ENCODE measurements around the gene KANSL3.
A peak's percentile ranks its signal among the peaks of the same experiment; 100 is the strongest.

KANSL3 gene

GRCh38 chr2:96637385-96638143 lies 548 bp downstream of the KANSL3 start:
- peaks cover 1% of the 10 kb centered on the region for H3K27me3 Mint-ChIP-seq
- peak; percentile 84 for ATAC-seq (ENCODE audit: low read depth)
- peak overlapping the region; percentile 93 for H3K27ac Mint-ChIP-seq
- H3K4me3 Mint-ChIP-seq = peak overlapping the region; percentile 85
- peaks cover 7% of the 10 kb centered on the region for H3K36me3 Mint-ChIP-seq
- peak; percentile 74 to 80 for DNase-seq (ENCODE audit: low spot score in 2 of 2)
- peaks cover 20% of the 10 kb centered on the region for H3K4me1 Mint-ChIP-seq
- no peaks in the 10 kb centered on the region for H3K9me3 Mint-ChIP-seq

GRCh38 chr2:96636551-96637171 lies 1.5 kb downstream of the KANSL3 start:
- DNase-seq (ENCODE audit: low spot score in 2 of 2) = no peak
- H3K36me3 Mint-ChIP-seq = peaks cover 9% of the 10 kb centered on the region
- no peak for ATAC-seq (ENCODE audit: low read depth)

GRCh38 chr2:96633641-96634040 lies 4.5 kb downstream of the KANSL3 start:
- H3K27me3 Mint-ChIP-seq = no peaks in the 10 kb centered on the region
- no peaks in the 10 kb centered on the region for H3K9me3 Mint-ChIP-seq
- peaks cover 12% of the 10 kb centered on the region for H3K36me3 Mint-ChIP-seq
- H3K4me1 Mint-ChIP-seq = peaks cover 20% of the 10 kb centered on the region
- DNase-seq (ENCODE audit: low spot score in 2 of 2) (no peak), ATAC-seq (ENCODE audit: low read depth) (no peak)
- no peak overlapping the region for H3K4me3 Mint-ChIP-seq
- H3K27ac Mint-ChIP-seq = no peak overlapping the region

More at GRCh38 chr2:96636551-96637171, 1.5 kb downstream of the KANSL3 start:
- no peaks in the 10 kb centered on the region for H3K9me3 Mint-ChIP-seq
- peak overlapping the region; percentile 93 for H3K27ac Mint-ChIP-seq
- peaks cover 20% of the 10 kb centered on the region for H3K4me1 Mint-ChIP-seq
- H3K4me3 Mint-ChIP-seq = peak overlapping the region; percentile 85
- H3K27me3 Mint-ChIP-seq = peaks cover 1% of the 10 kb centered on the region

GRCh38 chr2:96631804-96632435 lies 6.2 kb downstream of the KANSL3 start:
- no peak for DNase-seq (ENCODE audit: low spot score in 2 of 2)
- H3K36me3 Mint-ChIP-seq = peaks cover 16% of the 10 kb centered on the region
- ATAC-seq (ENCODE audit: low read depth) = no peak
- H3K4me1 Mint-ChIP-seq = peaks cover 18% of the 10 kb centered on the region
- H3K4me3 Mint-ChIP-seq = no peak overlapping the region
- no peak overlapping the region for H3K27ac Mint-ChIP-seq
- H3K27me3 Mint-ChIP-seq = no peaks in the 10 kb centered on the region
- no peaks in the 10 kb centered on the region for H3K9me3 Mint-ChIP-seq

- H3K4me1 Mint-ChIP-seq = peaks cover 4% of the 10 kb centered on the region
- no peak overlapping the region for H3K4me3 Mint-ChIP-seq
- H3K9me3 Mint-ChIP-seq = no peaks in the 10 kb centered on the region
- no peaks in the 10 kb centered on the region for H3K27me3 Mint-ChIP-seq
- H3K36me3 Mint-ChIP-seq = peaks cover 12% of the 10 kb centered on the region
- no peak overlapping the region for H3K27ac Mint-ChIP-seq
- DNase-seq (ENCODE audit: low spot score in 2 of 2) = no peak
- ATAC-seq (ENCODE audit: low read depth) = no peak
Measured at GRCh38 chr2:96626553-96626942, 11.6 kb downstream of the KANSL3 start.

- Mint-ChIP-seq H3K27ac (no peak overlapping the region), H3K9me3 (no peaks in the 10 kb centered on the region), H3K4me3 (no peak overlapping the region), H3K27me3 (no peaks in the 10 kb centered on the region), H3K36me3 (peaks cover 13% of the 10 kb centered on the region), H3K4me1 (peaks cover 4% of the 10 kb centered on the region)
- ATAC-seq (ENCODE audit: low read depth) = no peak
- DNase-seq (ENCODE audit: low spot score in 2 of 2) = no peak
Measured at GRCh38 chr2:96625571-96626552, 12.2 kb downstream of the KANSL3 start.

- Mint-ChIP-seq H3K27me3 (no peaks in the 10 kb centered on the region), H3K36me3 (peaks cover 19% of the 10 kb centered on the region), H3K4me3 (no peak overlapping the region), H3K4me1 (peaks cover 8% of the 10 kb centered on the region), H3K27ac (no peak overlapping the region), H3K9me3 (no peaks in the 10 kb centered on the region)
- no peak for DNase-seq (ENCODE audit: low spot score in 2 of 2)
- ATAC-seq (ENCODE audit: low read depth) = no peak
Measured at GRCh38 chr2:96623116-96623515, 15.0 kb downstream of the KANSL3 start.

- H3K27ac Mint-ChIP-seq = no peak overlapping the region
- peaks cover 18% of the 10 kb centered on the region for H3K36me3 Mint-ChIP-seq
- DNase-seq (ENCODE audit: low spot score in 2 of 2) (no peak), ATAC-seq (ENCODE audit: low read depth) (no peak)
- H3K4me1 Mint-ChIP-seq = peaks cover 8% of the 10 kb centered on the region
- no peaks in the 10 kb centered on the region for H3K9me3 Mint-ChIP-seq
- no peak overlapping the region for H3K4me3 Mint-ChIP-seq
- no peaks in the 10 kb centered on the region for H3K27me3 Mint-ChIP-seq
Measured at GRCh38 chr2:96622544-96622943, 15.6 kb downstream of the KANSL3 start.

- Mint-ChIP-seq H3K9me3 (no peaks in the 10 kb centered on the region), H3K4me3 (no peak overlapping the region), H3K36me3 (peaks cover 25% of the 10 kb centered on the region), H3K27me3 (no peaks in the 10 kb centered on the region), H3K4me1 (peaks cover 8% of the 10 kb centered on the region), H3K27ac (no peak overlapping the region)
- ATAC-seq (ENCODE audit: low read depth) (no peak), DNase-seq (ENCODE audit: low spot score in 2 of 2) (no peak)
Measured at GRCh38 chr2:96618596-96619283, 19.4 kb downstream of the KANSL3 start.

- Mint-ChIP-seq H3K4me3 (no peak overlapping the region), H3K36me3 (peaks cover 26% of the 10 kb centered on the region), H3K9me3 (no peaks in the 10 kb centered on the region), H3K4me1 (peaks cover 4% of the 10 kb centered on the region), H3K27me3 (no peaks in the 10 kb centered on the region), H3K27ac (no peak overlapping the region)
- no peak for DNase-seq (ENCODE audit: low spot score in 2 of 2)
- no peak for ATAC-seq (ENCODE audit: low read depth)
Measured at GRCh38 chr2:96617012-96617411, 21.1 kb downstream of the KANSL3 start.

GRCh38 chr2:96616535-96616934 lies 21.6 kb downstream of the KANSL3 start:
- H3K4me3 Mint-ChIP-seq = no peak overlapping the region
- ATAC-seq (ENCODE audit: low read depth) (no peak), DNase-seq (ENCODE audit: low spot score in 2 of 2) (no peak)
- no peak overlapping the region for H3K27ac Mint-ChIP-seq
- H3K9me3 Mint-ChIP-seq = no peaks in the 10 kb centered on the region
- H3K27me3 Mint-ChIP-seq = no peaks in the 10 kb centered on the region
- H3K4me1 Mint-ChIP-seq = peaks cover 4% of the 10 kb centered on the region
- peaks cover 29% of the 10 kb centered on the region for H3K36me3 Mint-ChIP-seq

- H3K27ac Mint-ChIP-seq = peak overlapping the region; percentile 43
- no peak for DNase-seq (ENCODE audit: low spot score in 2 of 2)
- no peaks in the 10 kb centered on the region for H3K27me3 Mint-ChIP-seq
- no peaks in the 10 kb centered on the region for H3K9me3 Mint-ChIP-seq
- H3K36me3 Mint-ChIP-seq = peaks cover 33% of the 10 kb centered on the region
- peaks cover 4% of the 10 kb centered on the region for H3K4me1 Mint-ChIP-seq
- no peak for ATAC-seq (ENCODE audit: low read depth)
- no peak overlapping the region for H3K4me3 Mint-ChIP-seq
Measured at GRCh38 chr2:96616128-96616527, 22.0 kb downstream of the KANSL3 start.
